ENCODE results near the gene FAM200C.
A peak's percentile ranks its signal among the peaks of the same experiment; 100 is the strongest.
"Not testable (repeated sequence)": the region's sequence is repeated elsewhere in the genome, so short reads cannot be mapped to it uniquely, and the experiment has no call there.

The FAM200C gene

DNA sequence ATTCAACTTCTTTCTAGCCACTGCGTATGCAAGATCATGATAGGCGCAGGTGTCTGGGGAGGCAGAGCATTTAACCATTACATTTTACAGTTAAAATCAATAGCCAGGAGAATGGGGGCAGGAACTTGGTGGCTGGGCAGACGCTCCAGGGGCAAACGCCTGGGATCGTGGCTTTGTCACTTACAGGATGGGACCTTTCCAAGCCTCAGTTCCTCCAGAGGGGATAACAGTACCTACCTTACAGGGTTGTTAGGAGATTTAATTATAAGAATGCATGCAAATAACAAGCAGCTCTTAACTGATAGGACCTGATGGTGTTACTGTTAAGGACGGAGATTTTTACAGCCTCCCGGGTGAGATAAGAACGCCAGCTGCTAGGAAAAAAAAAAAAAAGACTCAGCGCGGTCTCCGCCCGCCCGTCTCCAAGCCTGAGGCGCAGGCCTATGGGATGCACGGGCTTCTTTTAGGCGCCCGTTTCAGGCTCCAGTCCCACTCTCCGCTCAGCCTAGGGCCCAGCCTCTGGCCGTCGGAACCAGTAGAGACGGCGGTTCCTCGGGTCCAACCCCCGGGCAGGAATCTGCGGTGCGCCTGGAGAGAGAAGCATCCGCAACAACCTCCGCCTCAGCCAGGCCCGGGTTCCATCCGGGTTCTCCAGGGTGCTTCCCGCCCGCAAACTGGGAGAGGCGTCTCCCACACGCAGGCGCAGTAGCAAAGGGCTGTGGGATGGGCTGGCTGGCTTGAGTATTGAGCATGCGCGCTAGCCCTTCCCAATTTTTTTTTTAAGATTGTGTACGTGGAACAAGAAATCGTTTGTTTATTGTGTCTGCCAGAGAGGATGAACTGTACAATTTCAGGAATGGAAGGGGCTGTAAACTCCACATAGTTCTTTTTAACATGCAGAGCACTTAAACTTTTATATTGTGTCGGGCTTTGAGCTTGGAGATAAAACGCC is at the start of gene FAM200C:
Gene FAM200C, minus strand, starts transcription at position 653 of the 952 bp plus-strand sequence. CDS start 4,564 bp downstream, outside the sequence.
- peak; percentile 37 for DNase-seq (ENCODE audit: low read depth)

- no peak for DNase-seq (ENCODE audit: low read depth)
Observed at GRCh38 chr5:160449458-160449857, 49.6 kb upstream of the FAM200C start.

DNA sequence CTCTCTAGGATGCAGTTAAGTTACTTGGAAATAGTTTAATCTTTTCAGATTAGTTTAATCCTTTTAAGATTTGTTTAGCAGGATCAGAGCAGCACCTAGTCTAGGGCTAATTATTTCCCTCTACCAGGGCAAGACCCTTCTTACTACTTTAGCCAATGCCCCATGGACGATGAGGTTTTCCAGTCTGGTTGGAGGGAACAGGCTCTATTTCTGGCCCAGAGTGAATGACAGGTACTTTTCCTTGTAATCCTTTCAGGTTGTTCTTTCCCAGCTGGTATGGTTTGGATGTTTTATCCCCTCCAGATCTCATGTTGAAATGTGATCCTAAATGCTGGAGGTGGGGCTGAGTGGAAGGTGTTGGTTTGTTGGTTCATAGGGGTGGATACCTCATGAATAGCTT is 49.0 kb upstream of the FAM200C start:
- DNase-seq (ENCODE audit: low read depth), result no peak

DNA sequence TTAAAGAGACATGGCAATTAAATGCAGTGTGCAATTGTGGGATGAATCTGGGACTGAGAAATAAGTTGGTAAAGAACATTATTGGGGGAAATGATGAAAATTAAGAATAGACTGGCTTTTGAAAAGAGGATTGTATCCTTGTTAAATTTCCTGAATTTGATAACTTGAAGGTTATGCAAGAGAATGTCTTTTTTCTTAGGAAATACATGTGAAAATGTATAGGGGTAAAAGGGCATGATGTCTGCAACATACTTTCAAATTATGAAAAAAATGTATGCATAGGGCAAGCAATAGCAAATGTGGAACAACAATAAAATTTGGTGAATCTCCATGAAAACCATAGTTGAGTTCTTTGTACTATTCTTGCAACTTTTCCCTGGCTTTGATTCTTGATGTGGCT is 45.9 kb upstream of the FAM200C start:
- no peak for DNase-seq (ENCODE audit: low read depth)

GRCh38 chr5:160445132-160445531 is 45.3 kb upstream of the FAM200C start:
- no peak for DNase-seq (ENCODE audit: low read depth)

GRCh38 chr5:160444407-160444806 is 44.6 kb upstream of the FAM200C start:
- DNase-seq (ENCODE audit: low read depth), result no peak

GRCh38 chr5:160442824-160443431 is 43.1 kb upstream of the FAM200C start:
- DNase-seq (ENCODE audit: low read depth), result no peak

- no peak for DNase-seq (ENCODE audit: low read depth)
Observed at GRCh38 chr5:160441311-160441781, 41.5 kb upstream of the FAM200C start.

DNA sequence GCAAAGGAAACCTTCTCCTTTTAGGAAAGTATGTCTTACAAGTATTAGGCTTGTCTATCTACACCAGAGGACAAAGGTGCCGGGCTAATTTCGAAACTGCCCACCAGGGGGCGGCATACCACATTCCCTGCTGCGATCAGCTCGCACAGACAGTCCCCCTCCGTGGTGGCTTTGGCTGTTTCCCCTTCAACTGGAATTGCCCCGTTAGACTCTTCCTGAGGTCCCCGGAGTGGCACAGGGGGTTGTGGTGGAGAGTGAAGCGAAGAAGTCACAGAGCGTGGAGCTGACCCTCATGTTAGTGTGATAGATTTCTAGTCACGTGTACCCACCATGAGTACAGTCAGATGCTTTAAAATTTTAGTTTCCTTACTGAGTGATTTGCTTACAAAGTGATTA is 39.3 kb upstream of the FAM200C start:
- DNase-seq (ENCODE audit: low read depth), result peak; percentile 90

GRCh38 chr5:160438316-160439204 is 38.7 kb upstream of the FAM200C start:
- peak; percentile 28 for DNase-seq (ENCODE audit: low read depth)

DNA sequence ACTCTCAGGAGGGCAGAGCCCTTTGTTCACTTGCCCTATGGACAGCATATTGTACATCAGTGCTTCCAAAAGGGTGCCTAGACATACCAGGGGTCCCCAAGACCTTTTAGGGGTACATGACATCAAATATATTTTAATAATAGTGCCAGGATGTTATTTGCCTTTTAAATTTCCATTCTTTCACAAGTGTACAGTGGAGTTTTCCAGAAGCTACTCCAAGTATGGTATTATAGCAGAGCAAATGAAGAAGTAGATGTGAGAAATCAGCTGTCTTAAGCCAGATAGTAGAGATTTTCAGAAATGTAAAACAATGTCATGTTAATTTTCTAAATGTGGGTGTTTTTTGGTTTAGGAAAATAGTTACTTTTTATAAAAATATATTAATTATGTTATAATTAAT is 37.4 kb upstream of the FAM200C start:
- DNase-seq (ENCODE audit: low read depth), result no peak

- DNase-seq (ENCODE audit: low read depth), result not testable (repeated sequence)
Observed at GRCh38 chr5:160436661-160437060, 36.8 kb upstream of the FAM200C start.

DNA sequence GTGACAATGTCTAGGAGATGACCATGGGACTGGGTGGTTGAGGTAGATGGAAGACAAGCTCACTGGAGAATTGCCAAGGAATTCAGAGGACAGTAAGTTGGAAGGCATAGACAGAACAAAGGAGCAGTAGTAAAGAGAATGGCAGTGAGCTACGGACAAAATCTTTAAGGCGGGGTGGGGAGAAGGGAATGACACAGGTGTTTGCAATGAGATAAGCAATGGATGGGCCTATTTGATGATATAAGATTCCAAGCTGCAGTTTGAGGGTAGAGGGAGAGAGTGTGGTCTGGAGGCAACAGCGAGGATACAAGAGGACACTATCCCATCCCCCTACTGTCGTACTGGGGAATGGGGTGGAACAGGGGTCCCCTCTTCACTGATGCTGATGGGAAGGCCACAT is 36.2 kb upstream of the FAM200C start:
- no peak for DNase-seq (ENCODE audit: low read depth)

- DNase-seq (ENCODE audit: low read depth), result no peak
Observed at GRCh38 chr5:160435532-160435931, 35.7 kb upstream of the FAM200C start.

DNA sequence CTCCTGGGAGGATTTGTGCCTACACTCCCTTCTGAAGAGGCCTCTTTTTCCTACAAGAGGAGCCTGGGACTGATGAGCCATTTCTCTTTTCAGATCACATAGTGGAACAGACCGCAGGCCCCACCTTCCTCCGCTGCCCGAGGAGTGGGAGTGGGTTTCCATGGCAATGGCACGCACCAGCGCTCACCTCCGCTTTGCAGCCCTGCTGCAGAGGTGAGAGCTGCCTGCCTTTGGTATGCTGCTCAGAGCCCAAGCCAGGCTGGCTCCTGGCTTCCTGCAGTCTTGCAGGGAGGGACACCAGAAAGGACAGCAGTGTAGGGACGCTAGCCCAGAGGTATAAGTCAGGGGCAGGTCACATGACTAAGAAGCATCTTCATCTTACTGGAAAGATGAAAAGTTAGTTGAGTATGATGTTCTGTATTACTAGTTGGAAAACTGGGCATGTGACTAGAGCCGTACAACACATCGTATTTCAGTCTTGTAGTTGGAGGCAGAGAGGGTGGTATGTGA is 34.2 kb upstream of the FAM200C start:
- DNase-seq (ENCODE audit: low read depth), result no peak

- no peak for DNase-seq (ENCODE audit: low read depth)
Observed at GRCh38 chr5:160432787-160433186, 32.9 kb upstream of the FAM200C start.

DNA sequence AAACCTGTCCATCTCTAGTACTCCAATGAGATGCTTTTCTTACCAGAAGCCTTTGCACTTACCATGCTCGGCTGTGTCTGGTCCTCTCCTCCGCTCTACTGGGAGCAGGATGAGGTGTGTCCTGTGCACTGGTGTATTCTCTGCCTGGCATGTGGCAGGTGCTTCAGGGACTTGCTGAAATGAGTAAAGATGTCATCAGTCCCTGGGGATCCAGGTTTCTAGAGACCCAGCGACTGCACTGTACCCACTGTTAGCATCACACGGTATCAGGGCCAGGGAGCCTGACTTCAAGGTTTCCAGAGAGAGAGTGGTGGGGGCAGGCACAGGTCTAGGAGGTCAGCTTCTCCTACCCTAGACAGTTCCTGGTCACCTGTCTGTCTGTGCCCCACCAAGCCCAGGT is 32.3 kb upstream of the FAM200C start:
- DNase-seq (ENCODE audit: low read depth), result no peak

DNA sequence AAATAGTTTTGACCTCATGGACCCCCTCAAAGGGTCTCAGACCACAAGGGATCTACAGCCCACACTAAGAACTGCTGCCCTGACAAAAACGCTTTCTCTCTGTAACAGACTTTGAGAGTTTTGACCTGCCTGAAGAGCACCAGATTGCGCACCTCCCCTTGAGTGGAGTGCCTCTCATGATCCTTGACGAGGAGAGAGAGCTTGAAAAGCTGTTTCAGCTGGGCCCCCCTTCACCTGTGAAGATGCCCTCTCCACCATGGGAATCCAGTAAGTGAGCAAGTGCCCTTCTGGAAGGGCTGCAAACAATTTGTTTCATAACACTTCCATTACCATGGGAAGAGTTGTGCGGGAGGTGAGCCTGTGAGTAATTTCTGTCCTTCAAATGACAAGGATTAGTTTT is 27.8 kb upstream of the FAM200C start:
- DNase-seq (ENCODE audit: low read depth), result no peak

DNA sequence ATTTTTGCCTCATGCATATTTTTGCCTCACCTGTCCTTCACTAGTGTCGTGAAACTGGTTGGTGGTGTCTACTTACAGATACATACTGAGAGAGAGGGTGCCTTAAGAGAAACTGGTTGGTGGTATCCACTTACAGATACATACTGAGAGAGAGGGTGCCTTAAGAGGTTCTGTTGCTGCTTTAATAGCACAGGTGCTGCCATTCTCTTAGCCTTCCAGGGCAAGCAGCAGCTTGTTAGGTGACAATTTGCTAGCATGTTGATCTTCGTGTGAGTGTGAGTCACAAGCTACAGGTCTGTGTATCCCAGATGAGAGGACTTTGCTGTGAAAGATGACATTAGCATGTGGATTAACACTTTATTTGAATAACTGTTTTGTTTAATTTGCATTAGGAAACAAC is 23.2 kb upstream of the FAM200C start:
- DNase-seq (ENCODE audit: low read depth), result no peak

GRCh38 chr5:160421625-160422258 is 21.9 kb upstream of the FAM200C start, which contains the start of gene PTTG1:
Gene PTTG1 (plus strand): TSS chr5:160421855. CDS start chr5:160422313, 458 bp downstream.
- DNase-seq (ENCODE audit: low read depth), result peak; percentile 89

DNA sequence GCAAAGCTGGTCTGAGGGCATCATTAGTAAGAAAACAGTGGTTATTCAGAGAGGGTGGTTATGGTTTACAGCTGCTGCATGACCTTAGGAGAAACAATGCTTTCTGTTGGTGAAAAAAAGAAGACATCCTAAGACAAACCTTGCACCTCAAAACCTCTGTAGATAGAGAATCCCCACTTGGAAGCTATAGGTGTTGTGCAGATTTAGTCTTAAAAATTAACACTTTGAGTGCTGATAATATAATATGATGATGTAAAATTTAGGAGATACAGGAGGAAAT is 20.4 kb upstream of the FAM200C start:
- DNase-seq (ENCODE audit: low read depth), result no peak
